ENCODE measurements around the gene MAG.

Gene MAG

DNA sequence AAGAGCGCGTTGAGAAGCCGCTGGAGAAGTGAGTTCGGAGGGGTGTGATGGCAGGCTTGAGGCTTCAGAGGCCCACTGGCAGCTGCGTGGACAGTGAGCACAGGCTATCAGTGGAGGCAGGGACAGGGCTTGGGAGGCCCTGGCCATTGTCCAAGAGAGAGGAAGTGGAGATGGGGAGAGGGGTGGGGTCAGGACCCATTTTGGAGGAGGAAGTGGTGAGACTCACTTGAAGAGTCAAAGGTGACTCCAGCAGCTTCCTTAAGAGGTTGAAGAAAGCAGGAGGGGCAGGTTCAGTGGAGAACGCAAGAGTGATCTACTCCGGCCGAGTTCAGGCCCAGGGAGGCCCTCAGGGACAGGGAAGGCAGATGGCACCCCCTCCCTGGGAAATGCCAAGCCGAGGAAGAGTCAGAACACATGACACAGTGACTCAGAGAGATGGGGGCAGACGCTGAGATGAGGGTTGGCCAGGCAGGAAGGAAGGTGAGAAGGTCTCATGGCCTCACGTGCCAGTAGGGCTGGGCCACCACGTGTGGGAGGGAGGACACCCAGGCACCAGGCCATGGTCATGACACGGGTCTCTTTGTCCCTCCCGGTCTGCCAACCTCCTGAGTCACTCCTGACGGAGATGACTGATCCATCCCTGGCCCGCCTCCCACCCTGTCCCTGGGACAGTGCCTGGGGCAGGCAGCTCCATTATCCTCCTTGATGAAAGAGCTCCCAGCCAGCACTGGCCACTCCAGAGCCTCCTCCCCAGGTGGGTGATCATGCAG, 26.9 kb downstream of the MAG start:
- TF ChIP-seq, protein P1, sequence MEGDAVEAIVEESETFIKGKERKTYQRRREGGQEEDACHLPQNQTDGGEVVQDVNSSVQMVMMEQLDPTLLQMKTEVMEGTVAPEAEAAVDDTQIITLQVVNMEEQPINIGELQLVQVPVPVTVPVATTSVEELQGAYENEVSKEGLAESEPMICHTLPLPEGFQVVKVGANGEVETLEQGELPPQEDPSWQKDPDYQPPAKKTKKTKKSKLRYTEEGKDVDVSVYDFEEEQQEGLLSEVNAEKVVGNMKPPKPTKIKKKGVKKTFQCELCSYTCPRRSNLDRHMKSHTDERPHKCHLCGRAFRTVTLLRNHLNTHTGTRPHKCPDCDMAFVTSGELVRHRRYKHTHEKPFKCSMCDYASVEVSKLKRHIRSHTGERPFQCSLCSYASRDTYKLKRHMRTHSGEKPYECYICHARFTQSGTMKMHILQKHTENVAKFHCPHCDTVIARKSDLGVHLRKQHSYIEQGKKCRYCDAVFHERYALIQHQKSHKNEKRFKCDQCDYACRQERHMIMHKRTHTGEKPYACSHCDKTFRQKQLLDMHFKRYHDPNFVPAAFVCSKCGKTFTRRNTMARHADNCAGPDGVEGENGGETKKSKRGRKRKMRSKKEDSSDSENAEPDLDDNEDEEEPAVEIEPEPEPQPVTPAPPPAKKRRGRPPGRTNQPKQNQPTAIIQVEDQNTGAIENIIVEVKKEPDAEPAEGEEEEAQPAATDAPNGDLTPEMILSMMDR (IDR thresholded peaks at IDR 0.05; ENCODE audit: insufficient read depth, low read depth, low read length, missing control alignments): no peak
- no peak overlapping the region for H3K4me3 ChIP-seq (ENCODE audit: low read length)
- DNase-seq (ENCODE audit: low read depth): peak; percentile 69

DNA sequence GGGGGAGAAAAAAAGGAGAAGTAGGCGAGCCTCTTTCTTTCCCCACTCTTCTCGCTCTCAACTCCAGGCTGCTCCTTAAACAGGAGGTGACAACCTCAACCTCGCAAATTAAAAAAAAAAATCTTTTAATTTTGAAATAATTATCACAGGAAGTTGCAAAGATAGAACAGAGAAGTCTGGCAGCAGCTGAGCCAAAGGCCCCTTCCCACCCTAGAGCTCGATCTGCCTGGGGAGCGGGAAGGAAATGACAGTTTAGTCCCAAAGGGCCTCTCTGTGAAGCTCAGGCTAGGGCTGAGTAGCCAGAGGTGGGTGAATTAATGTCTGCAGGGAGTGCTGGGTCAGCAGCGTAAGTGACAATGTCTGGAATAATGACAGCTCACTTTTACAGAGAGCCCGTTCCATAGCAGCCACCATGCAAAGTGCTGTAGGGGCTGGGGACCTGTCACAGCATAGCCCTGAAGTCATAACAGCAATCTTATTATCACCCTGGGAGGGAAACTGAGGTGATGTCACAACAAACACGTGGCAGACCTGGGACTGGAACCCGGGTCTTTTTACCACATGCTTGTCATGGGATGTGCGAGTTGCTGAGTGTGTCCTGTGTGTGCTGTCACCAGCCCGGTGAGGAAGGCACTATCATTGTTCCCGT, 28.2 kb downstream of the MAG start:
- no peak for DNase-seq (ENCODE audit: low read depth)
- TF ChIP-seq, protein P1 (IDR thresholded peaks at IDR 0.05; ENCODE audit: insufficient read depth, low read depth, low read length, missing control alignments): no peak
- H3K4me3 ChIP-seq (ENCODE audit: low read length): no peak overlapping the region

DNA sequence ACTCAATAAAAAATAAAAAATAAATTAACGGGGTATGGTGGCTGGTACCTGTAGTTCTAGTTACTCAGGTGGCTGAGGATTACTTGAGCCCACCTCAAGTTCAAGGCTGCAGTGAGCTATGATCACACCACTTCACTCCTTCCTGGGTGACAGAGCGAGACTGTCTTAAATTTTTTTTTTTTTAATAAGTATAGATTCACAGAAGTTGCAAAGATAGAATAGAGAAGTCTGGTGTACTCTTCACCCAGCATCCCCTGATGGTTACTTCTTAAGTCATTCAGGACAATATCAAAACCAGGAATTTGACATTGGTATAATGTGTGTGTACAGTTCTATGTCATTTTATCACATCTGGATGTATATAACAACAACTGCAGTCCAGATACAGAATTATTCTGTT, 29.3 kb downstream of the MAG start:
- TF ChIP-seq, protein P1 (IDR thresholded peaks at IDR 0.05; ENCODE audit: insufficient read depth, low read depth, low read length, missing control alignments): no peak
- no peak for DNase-seq (ENCODE audit: low read depth)
- H3K4me3 ChIP-seq (ENCODE audit: low read length): no peak overlapping the region

DNA sequence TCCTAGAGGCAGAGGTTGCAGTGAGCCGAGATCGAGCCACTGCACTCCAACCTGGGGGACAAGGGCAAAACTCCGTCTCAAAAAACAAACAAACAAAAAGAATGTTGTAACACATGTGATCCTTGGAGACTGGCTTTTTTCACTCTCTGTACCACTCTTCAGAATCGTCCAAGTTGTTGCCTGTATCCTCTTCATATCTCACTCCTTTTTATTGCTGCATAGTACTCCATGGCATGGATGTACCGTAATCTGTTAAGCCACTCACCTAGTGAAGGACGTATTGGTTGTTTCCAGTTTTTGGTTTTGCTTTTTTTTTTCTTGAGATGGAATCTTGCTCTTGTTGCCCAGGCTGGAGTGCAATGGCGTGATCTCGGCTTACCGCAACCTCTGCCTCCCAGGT, 30.1 kb downstream of the MAG start:
- DNase-seq (ENCODE audit: low read depth): no peak
- H3K4me3 ChIP-seq (ENCODE audit: low read length): no peak overlapping the region
- TF ChIP-seq, protein P1 (IDR thresholded peaks at IDR 0.05; ENCODE audit: insufficient read depth, low read depth, low read length, missing control alignments): no peak

DNA sequence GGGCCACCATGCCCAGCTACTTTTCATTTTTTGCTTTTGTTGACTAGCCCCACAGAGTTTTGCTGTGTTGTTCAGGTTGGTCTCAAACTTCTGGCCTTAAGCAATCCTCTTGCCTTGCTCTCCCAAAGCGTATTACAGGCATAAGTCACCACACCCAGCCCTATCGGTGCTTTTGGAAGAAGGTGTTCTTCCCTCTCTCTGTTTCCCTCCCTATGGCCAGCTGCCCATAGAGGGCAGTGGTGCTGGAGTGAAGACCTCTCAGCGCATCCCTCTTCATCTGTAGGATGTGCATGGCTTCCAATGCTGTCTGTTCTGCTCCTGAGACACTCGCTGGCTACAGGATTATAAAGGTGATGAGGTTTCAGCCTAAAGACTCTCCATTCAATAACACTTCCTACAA, 35.7 kb downstream of the MAG start:
- TF ChIP-seq, protein P1 (IDR thresholded peaks at IDR 0.05; ENCODE audit: insufficient read depth, low read depth, low read length, missing control alignments): peak; percentile 13
- H3K4me3 ChIP-seq (ENCODE audit: low read length): no peak overlapping the region
- no peak for DNase-seq (ENCODE audit: low read depth)

DNA sequence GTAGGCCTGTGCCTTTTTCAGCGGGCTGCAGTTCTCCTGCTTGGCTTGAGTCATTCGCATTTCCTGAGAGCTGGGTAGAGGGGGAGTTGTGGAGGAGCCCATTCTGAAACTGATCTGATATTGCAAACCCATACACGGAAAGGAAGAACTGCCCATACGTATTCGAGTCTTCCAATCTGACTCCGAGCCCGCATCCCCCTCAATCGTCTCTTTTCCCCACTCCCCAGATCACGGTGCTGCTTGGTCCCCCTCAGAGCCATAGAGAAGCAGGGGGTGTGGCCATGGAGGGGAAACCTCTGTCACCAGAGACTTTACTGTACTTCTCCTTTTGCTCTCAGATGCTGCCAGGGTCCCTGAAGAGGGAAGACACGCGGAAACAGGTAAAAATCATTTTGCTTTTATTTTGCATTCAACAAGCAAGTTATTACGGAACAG, 36.9 kb downstream of the MAG start, which contains the start of gene CD22:
TSS of gene CD22 (plus strand) at position 337 of the 435 bp plus-strand sequence. CDS start 2,854 bp downstream, outside the sequence.
- DNase-seq (ENCODE audit: low read depth): no peak
- H3K4me3 ChIP-seq (ENCODE audit: low read length): no peak within 1 kb of the TSS
- TF ChIP-seq, protein P1 (IDR thresholded peaks at IDR 0.05; ENCODE audit: insufficient read depth, low read depth, low read length, missing control alignments): no peak

Data from epithelial cell of esophagus (primary cell).